ENCODE measurements around the gene USP24.
A peak's percentile ranks its signal among the peaks of the same experiment; 100 is the strongest.

Gene USP24

GRCh38 chr1:55156608-55157007 is 58.6 kb downstream of the USP24 start:
- TF ChIP-seq CTCF (IDR thresholded peaks at IDR 0.05; ENCODE audit: low read depth, low read length): no peak
- no peak for DNase-seq (ENCODE audit: low read depth, low spot score)
- in situ Hi-C loops (cut with HindIII; ENCODE audit: low sequenced_read_pairs): no loop called here
- H3K4me3 ChIP-seq (ENCODE audit: low read depth, low read length): no peak overlapping the region

GRCh38 chr1:55156093-55156492 is 59.1 kb downstream of the USP24 start:
- no peak overlapping the region for H3K4me3 ChIP-seq (ENCODE audit: low read depth, low read length)
- in situ Hi-C loops (cut with HindIII; ENCODE audit: low sequenced_read_pairs): no loop called here
- DNase-seq (ENCODE audit: low read depth, low spot score): peak; percentile 58
- no peak for TF ChIP-seq CTCF (IDR thresholded peaks at IDR 0.05; ENCODE audit: low read depth, low read length)

- in situ Hi-C loops (cut with HindIII; ENCODE audit: low sequenced_read_pairs): no loop called here
- no peak for DNase-seq (ENCODE audit: low read depth, low spot score)
- no peak for TF ChIP-seq CTCF (IDR thresholded peaks at IDR 0.05; ENCODE audit: low read depth, low read length)
- no peak overlapping the region for H3K4me3 ChIP-seq (ENCODE audit: low read depth, low read length)
These were observed 59.6 kb downstream of the USP24 start for GRCh38 chr1:55155522-55155921.

GRCh38 chr1:55154616-55155015 is 60.5 kb downstream of the USP24 start:
- TF ChIP-seq CTCF (IDR thresholded peaks at IDR 0.05; ENCODE audit: low read depth, low read length): no peak
- no peak for DNase-seq (ENCODE audit: low read depth, low spot score)

GRCh38 chr1:55153031-55153430 is 62.1 kb downstream of the USP24 start:
- DNase-seq (ENCODE audit: low read depth, low spot score): no peak
- in situ Hi-C loops (cut with HindIII; ENCODE audit: low sequenced_read_pairs): no loop called here
- H3K4me3 ChIP-seq (ENCODE audit: low read depth, low read length): no peak overlapping the region
- TF ChIP-seq CTCF (IDR thresholded peaks at IDR 0.05; ENCODE audit: low read depth, low read length): no peak

More at GRCh38 chr1:55154616-55155015, 60.5 kb downstream of the USP24 start:
- no peak overlapping the region for H3K4me3 ChIP-seq (ENCODE audit: low read depth, low read length)
- in situ Hi-C loops (cut with HindIII; ENCODE audit: low sequenced_read_pairs): no loop called here

GRCh38 chr1:55150880-55151588 is 64.1 kb downstream of the USP24 start:
- TF ChIP-seq CTCF (IDR thresholded peaks at IDR 0.05; ENCODE audit: low read depth, low read length): no peak
- no peak for DNase-seq (ENCODE audit: low read depth, low spot score)
- in situ Hi-C loops (cut with HindIII; ENCODE audit: low sequenced_read_pairs): no loop called here
- H3K4me3 ChIP-seq (ENCODE audit: low read depth, low read length): no peak overlapping the region
